HG03064 (cell line): Measurements from ENCODE around the gene SAMD8.
"Not testable (repeated sequence)": the region's sequence is repeated elsewhere in the genome, so short reads cannot be mapped to it uniquely, and the experiment has no call there.

Experiments
- ATAC-seq: cut with Tn5 transposase; IDR thresholded peaks from one replicate; pipeline ENCODE4 v1.9.1; 2021; ENCODE audit warnings: low read depth; ENCODE audit not compliant: unreplicated experiment

Gene SAMD8

DNA sequence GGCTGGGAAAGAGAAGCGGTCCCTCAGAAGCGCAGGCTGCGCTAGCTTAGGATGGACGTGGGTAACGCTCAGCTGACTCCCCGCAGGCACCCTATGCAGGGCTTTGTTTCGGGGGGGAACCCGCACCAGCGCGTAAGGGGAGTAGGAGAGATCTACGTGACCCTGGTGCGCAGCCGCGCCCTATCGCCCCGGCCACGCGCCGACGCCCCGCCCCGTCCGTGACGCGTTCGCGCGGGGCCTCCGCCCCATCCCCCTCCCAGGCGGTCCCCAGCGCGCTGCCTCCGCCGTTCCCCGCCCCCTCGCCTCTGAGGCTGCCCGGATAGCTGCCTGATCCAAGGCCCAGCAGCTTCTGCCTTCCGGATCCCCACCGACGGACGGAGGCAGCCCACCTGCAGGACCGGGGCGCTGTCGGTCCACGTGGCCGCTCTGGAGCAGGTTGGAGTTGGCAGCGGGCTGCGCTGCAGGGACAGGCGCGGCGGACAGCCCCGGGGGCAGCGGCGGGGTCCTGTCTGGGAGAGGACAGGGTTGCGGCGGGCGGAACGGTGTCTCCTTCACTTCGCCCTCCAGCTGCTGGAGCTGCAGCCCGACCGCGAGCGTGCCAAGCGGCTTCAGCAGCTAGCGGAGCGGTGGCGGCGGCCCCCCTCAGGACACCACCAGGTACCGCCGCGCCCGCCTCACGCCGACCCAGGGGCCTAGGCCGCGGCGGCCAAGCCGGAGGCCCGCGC lies 99.0 kb downstream of the SAMD8 start, which contains the start of gene VDAC2:
Gene VDAC2, plus strand, starts transcription at position 515 of the 725 bp plus-strand sequence. CDS start 363 bp downstream, outside the sequence.
- ATAC-seq, result peak; percentile 82

DNA sequence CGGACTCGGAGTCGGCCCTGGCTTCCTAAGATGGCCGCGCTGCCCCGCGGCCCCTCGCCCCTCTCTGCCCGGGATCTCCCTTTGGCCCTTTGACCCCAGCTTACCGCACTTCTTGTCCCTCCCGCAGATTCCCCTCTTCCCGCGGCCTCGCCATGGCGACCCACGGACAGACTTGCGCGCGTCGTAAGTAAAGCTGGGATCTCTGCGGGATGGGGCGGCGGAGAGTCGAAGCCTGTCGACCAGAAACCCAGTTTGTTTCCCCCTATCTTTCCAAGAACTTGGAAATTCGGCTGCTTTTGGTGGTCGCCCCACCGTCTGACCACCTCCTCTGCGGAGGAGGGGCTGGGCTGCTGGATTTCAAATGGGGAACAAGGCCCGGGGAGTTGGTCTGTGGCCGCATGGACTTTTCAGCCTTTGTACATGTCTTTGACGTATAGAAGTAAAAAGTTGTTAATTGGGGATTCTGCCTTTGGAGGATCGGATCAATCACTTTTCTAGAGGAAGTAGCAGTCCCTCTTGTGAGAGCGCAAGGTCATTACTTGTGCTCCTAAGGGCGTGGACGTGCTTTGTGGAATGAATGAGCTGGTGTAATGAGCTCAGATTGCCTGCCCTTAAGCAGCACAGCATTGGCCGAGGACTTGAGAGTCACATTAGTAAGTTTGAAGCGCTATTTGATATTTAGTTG lies 99.7 kb downstream of the SAMD8 start:
- peak; percentile 2 for ATAC-seq

DNA sequence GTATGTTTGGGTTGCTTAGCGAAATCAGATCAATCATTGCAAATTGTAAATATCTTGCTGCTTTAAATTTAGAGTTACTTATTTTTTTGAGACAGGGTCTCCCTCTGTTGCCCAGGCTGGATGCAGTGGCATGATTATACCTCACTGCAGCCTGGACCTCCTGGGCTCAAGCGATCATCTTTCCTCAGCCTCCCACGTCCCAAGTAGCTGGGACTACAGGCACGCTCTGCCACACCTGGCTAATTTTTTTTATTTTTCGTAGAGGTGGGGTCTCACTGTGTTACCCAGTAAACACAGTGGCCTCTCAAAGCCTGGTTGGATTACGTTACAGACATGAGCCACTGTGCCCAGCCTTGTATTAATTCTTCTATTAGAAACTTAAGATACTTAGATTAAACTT lies 100.9 kb downstream of the SAMD8 start:
- ATAC-seq, result no peak

DNA sequence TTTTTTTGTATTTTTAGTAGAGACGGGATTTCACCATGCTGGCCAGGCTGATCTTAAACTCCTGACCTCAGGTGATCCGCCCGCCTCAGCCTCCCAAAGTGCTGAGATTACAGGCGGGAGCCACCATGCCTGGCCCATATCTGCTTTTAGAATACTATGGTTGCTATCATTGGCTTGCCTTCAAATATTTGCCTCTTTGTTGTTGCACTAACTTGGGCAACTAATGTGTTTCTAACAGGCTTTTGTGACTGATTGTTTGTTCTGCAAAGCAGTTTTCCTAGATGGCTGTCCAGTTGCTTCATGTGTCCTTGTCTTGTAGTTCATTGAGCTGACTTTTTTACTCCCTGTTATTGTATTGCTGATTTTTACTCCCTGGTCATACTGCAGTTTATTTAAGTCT lies 108.8 kb downstream of the SAMD8 start:
- no peak for ATAC-seq

DNA sequence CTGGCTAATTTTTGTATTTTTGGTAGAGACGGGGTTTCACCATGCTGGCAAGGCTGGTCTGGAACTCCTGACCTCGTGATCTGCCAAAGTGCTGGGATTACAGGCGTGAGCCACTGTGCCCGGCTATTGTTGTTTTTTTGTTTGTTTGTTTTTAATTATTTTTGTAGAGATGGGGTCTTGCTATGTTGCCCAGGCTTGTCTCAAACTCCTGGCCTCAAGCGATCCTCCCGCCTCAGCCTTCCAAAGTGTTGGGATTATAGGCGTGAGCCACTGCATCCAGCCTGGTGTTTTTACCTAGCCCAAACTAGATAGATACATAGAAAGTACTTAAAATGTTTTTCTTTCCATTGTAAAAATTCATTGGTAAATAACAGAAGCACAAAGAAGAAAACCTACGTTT lies 110.0 kb downstream of the SAMD8 start:
- not testable (repeated sequence) for ATAC-seq

DNA sequence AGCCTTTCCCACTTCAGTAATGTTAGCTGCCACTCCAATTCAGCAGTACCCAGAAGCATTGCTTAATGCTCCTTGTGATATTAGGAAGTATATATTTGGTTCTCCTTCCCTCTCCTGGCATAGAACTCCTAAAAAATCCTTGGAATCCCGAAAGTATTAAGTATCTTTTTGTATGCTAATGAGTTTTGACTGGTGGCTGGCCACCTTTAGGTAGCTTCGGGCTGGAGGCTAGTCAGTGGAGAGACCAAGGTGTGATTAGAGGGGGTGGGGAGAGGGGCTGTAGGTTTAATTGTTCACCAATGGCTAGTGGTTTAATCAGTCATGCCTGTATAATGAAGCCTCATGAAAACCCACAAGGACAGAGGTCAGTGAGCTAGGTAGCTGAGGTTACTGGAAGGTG lies 112.1 kb downstream of the SAMD8 start:
- no peak for ATAC-seq

DNA sequence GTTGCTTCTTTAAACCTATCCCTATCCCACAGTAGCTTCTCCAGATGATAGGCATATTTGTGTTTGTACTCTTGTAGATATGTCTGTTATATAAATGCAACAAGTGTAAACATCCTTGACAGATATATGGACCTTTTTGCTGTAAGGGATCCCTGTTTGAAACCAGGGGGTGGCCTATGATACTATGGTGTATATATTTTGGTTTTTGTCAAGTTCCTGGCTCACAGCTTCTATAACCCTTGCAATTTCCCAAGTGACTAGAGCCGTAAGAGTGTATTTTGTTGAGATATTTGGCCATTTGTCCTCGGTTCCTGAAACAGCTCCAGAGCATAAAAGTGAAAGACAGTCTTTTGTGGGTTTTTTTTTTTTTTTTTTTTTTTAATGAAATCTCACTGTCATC lies 114.6 kb downstream of the SAMD8 start:
- ATAC-seq, result no peak

DNA sequence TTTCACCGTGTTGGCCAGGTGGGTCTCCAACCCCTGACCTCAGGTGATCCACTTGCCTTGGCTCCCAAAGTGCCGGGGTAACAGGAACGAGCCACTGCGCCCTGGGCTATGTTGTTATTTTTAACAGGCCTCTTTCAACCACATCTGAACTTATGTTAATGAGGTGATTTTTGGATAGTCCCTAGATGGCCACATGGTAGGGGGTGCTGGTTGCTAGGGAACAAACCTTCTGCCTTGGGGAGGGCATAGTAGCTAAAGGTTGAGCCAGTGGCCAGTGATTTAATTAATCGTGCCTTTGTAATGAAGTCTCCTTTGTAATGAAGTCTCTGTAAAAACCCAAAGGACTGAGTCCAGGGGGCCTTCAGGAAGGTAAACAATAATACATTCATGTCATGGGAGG lies 115.2 kb downstream of the SAMD8 start:
- ATAC-seq, result no peak

DNA sequence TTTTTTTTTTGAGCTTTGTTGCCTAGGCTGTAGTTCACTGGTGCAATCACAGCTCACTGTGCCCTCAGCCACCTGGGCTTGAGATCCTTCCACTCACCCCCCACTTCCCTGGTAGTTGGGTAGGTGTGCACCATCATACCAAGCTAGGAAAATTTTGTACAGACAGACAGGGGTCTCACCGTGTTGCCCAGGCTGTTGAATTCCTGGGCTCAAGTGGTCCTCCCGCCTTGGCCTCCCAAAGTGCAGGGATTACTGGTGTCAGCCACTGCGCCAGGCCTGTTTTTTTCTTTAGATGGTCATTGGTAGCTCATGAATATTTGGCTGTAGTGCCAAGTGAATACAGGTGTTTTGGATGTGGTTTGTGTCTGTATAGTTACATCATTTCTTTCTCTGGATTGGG lies 116.8 kb downstream of the SAMD8 start:
- no peak for ATAC-seq

DNA sequence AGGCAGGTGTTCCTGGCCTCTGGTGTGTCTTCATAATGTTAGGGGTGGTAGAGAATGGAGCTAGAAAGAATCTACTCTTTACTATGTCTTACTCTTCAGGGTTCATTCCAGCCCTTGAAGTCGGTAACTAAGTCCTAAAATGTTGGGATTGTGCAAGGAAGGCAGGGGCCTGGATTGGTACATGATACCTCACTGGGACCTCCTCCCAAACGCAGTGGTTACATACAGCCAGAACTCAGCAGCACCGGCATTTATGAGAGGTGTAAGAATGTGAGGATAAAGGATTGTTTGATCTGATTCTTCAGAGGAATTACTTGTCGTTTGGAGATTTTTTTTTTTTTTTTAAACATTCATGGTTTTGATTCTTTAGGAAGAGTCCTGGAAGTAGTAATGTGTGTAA lies 117.4 kb downstream of the SAMD8 start:
- ATAC-seq, result no peak

DNA sequence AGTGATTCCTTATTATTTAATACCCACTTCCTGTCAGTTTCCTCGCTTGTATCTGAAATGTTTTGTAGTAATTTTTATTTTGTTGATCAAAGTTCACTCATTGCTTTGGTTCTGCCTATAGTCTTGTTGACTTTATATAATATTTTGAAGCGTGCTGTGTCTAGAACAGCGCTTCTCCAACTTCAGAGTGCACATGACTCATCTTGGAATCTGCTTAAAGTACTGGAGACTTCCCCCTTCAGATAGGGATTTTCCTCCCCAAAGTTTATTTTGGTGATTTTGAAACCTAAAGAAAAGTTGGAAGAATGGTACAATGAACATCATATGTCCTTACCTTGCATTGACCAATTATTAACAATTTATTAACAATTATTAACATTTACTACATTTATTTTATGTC lies 118.5 kb downstream of the SAMD8 start:
- ATAC-seq, result no peak

DNA sequence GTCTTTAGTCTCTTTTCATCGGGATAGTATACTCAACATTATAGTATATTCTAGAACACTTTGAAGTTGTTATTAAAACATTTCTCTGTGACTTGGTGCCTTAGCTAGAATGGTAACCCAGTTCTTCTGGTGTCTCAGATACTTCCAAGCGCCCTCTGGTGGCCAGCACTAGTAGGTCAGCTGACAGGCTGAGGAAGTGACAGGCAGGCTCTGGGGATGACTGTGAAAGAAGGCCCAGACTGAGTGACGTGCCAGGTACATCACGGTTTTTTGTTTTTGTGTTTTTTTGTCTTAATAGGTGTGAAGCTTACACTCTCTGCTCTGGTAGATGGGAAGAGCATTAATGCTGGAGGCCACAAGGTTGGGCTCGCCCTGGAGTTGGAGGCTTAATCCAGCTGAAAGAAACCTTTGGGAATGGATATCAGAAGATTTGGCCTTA lies 119.2 kb downstream of the SAMD8 start:
- ATAC-seq, result no peak
